Fibroblast of the aortic adventitia (primary cell): Measurements from ENCODE around the gene ZNF878. TPM values are rescaled to one million over a fixed set of nuclear protein-coding genes. Genes with fewer than 3 reads are reported as not detected.
A peak's percentile ranks its signal among the peaks of the same experiment; 100 is the strongest.

Source experiments
- DNase-seq: peaks from one replicate; pipeline ENCODE4 v3.0.0-alpha.2; 2010; ENCODE audit warnings: low read depth
- H3K4me3 ChIP-seq: 2 replicates; pipeline ENCODE4 v1.5.1; 2011; ENCODE audit warnings: low read depth, mild to moderate bottlenecking, control low read depth, low read length, moderate library complexity
- CTCF ChIP-seq: IDR thresholded peaks from 2 replicates; pipeline ENCODE4 v1.5.1; 2011; ENCODE audit warnings: mild to moderate bottlenecking, low read length, control low read depth, inconsistent platforms; ENCODE audit not compliant: insufficient read depth
- total RNA-seq: library from RNA; depleted of rRNA; stranded (reverse); fragments of >200 nt; gene quantifications from 2 replicates; pipeline ENCODE4 v1.2.3, GENCODE V29; 2012; ENCODE audit warnings: low replicate concordance

Gene ZNF878
- total RNA-seq, 1 donor, result not detected

DNA sequence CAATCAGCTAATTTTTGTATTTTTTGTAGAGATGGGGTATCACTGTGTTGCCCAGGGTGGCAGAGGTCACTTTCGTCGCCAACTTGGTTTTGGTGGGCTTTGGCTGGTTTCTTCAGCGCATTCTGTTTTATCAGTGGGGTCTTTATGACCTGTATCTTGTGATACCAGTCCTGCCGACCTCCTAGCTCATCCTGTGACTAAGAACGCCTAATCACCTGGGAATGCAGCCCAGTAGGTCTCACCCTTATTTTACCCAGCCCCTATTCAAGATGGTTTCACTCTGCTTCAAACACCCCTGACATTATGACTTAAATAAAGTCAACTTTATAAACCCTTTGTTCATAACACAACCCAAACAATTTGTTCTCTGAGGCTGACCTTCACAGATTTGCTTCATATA is 3.0 kb upstream of the ZNF878 start:
- DNase-seq, result no peak
- H3K4me3 ChIP-seq, result no peak overlapping the region
- no peak for TF ChIP-seq CTCF

GRCh38 chr19:12052091-12052496 is 667 bp downstream of the ZNF878 start:
- H3K4me3 ChIP-seq, result peak overlapping the region; percentile 81
- peak; percentile 16 for DNase-seq
- no peak for TF ChIP-seq CTCF

GRCh38 chr19:12047868-12048267 is 4.9 kb downstream of the ZNF878 start:
- H3K4me3 ChIP-seq, result no peak overlapping the region
- no peak for DNase-seq
- no peak for TF ChIP-seq CTCF

DNA sequence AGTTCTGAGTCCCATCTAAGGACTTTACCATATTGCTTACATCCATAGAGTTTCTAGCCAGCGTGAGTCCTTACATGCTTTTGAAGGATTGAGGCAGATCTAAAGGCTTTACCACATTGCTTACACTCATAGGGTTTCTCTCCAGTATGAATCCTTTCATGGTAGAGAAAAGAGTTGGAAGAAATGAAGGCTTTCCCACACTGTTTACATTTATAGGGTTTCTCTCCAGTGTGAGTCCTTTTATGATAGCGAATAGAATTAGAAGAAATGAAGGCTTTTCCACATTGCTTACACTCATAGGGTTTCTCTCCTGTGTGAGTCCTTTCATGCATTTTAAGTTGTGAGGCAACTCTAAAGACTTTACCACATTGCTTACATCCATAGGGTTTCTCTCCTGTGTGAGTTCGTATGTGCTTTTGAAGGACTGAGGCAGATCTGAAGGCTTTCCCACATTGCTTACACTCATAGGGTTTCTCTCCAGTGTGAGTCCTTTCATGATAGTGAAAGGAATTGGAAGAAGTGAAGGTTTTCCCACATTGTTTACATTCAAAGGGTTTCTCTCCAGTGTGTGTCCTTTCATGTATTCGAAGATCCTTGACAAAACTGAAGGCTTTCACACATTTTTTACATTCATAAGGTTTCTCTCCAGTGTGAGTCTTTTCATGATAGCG is 8.9 kb downstream of the ZNF878 start:
- no peak overlapping the region for H3K4me3 ChIP-seq
- DNase-seq, result no peak
- TF ChIP-seq CTCF, result no peak

GRCh38 chr19:12042893-12043292 is 9.9 kb downstream of the ZNF878 start:
- no peak overlapping the region for H3K4me3 ChIP-seq
- no peak for TF ChIP-seq CTCF
- DNase-seq, result no peak

DNA sequence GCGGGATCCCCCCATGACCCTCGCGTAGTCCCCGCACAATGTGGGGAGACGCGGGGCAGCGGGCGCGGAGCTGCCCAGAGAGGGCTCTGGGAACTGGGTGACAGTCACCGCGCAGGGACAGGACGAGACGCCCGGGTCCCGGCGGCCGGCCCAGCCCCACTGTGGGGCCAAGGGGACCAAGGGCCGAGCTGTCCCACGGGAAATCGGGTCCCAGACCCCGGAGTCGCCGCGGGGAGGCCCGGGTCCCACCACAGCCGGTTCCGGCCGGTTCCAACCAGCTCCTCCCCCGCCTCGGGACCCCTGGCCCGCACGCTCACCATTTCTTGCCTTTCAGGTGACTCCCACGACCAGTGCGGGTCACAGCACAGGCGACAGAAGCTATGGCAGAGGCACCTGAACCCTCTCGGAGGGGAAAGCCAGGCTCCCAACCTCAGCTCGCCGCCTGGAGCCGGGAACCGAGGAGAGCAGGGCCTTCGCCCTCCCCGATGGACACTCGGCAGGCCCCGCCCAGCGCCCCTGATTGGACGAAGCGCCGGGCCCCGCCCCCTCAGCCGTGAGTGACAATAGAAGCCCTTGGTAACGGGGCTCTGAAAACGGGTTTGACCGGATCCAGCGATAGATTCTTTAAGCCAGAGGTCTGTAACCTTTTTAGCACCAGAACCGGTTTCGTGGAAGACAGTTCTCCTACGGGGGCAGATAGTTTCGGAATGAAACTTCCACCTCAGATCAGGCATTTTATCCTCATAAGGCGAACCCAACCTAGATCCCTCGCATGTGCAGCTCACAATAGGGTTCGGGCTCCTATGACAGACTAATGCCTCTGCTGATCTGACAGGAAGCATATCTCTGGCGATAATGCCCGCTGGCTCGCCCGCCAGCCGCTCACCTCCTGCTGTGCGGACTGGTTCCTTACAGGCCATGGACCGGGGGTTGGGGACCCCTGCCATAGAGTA is 17.3 kb downstream of the ZNF878 start, which contains the start of gene ZNF433:
Gene ZNF433, minus strand, starts transcription at position 460 of the 953 bp plus-strand sequence. Its CDS starts 140 bp downstream, at position 320.
- peak; percentile 16 for TF ChIP-seq CTCF
- DNase-seq, result peak; percentile 77

More for the DNA sequence above, 17.3 kb downstream of the ZNF878 start, which contains the start of gene ZNF433:
- peak within 1 kb of the TSS; percentile 83 for H3K4me3 ChIP-seq
